ENCODE measurements around the gene AXIN1.

DNA sequence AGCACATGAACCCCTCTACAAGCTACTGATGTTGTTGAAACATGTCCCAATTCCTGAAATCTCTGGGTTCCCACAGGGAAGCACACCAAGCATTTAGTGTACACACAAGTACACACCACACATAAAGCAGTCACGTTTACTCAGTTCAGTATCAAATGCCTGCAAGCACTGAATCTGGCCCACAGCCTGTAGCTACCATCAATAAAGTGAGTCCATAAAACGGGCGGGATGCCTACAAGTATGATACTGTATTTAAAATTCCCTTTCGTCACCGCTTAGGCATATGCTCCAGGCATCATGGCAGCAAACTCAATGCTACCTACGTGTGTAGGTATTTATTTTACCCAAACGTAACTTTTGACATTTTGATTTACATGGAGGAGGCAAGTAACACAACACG, 2.3 kb downstream of the AXIN1 start:
- TF ChIP-seq REST (IDR thresholded peaks at IDR 0.05; ENCODE audit: insufficient read depth in 1 of 2, low read depth in 2 of 2, low read length in 2 of 2) (no peak), SIN3A (IDR thresholded peaks at IDR 0.05; ENCODE audit: borderline replicate concordance, insufficient read depth, low read length) (no peak), TAF1 (IDR thresholded peaks at IDR 0.05; ENCODE audit: borderline replicate concordance, insufficient read depth, low read length) (no peak), POLR2AphosphoS5 (IDR thresholded peaks at IDR 0.05; ENCODE audit: low read depth, low read length) (no peak)

Data from PFSK-1 (cell line).